GM12875 (cell line): ENCODE data around the gene MED9.

Experiments used
- H3K4me3 ChIP-seq: one replicate; pipeline ENCODE4 v1.5.1; 2011; ENCODE audit warnings: low read depth, low read length, control low read depth
- CTCF ChIP-seq: IDR thresholded peaks from 2 replicates; pipeline ENCODE4 v1.5.1; 2011; ENCODE audit warnings: low read depth, mild to moderate bottlenecking, control low read depth, inconsistent platforms, low read length, moderate library complexity, borderline replicate concordance; ENCODE audit not compliant: insufficient read depth

Gene MED9

GRCh38 chr17:17519886-17520285 is 43.1 kb downstream of the MED9 start:
- no peak overlapping the region for H3K4me3 ChIP-seq
- no peak for TF ChIP-seq CTCF

- no peak overlapping the region for H3K4me3 ChIP-seq
- no peak for TF ChIP-seq CTCF
Observed at GRCh38 chr17:17520599-17521232, 43.9 kb downstream of the MED9 start.

GRCh38 chr17:17523001-17523730 is 46.4 kb downstream of the MED9 start:
- no peak overlapping the region for H3K4me3 ChIP-seq
- no peak for TF ChIP-seq CTCF

- H3K4me3 ChIP-seq, result no peak overlapping the region
- TF ChIP-seq CTCF, result no peak
Observed at GRCh38 chr17:17523731-17524490, 47.1 kb downstream of the MED9 start.

GRCh38 chr17:17525311-17525710 is 48.5 kb downstream of the MED9 start:
- no peak overlapping the region for H3K4me3 ChIP-seq

GRCh38 chr17:17525956-17526355 is 49.2 kb downstream of the MED9 start:
- no peak overlapping the region for H3K4me3 ChIP-seq
- no peak for TF ChIP-seq CTCF

More at GRCh38 chr17:17525311-17525710, 48.5 kb downstream of the MED9 start:
- no peak for TF ChIP-seq CTCF
